ENCODE measurements around the gene NAXE. TPM values are rescaled to one million over a fixed set of nuclear protein-coding genes. Genes with fewer than 3 reads are reported as not detected.

The NAXE gene
- total RNA-seq, 1 donor from 2014 or later: 32.8 TPM

DNA sequence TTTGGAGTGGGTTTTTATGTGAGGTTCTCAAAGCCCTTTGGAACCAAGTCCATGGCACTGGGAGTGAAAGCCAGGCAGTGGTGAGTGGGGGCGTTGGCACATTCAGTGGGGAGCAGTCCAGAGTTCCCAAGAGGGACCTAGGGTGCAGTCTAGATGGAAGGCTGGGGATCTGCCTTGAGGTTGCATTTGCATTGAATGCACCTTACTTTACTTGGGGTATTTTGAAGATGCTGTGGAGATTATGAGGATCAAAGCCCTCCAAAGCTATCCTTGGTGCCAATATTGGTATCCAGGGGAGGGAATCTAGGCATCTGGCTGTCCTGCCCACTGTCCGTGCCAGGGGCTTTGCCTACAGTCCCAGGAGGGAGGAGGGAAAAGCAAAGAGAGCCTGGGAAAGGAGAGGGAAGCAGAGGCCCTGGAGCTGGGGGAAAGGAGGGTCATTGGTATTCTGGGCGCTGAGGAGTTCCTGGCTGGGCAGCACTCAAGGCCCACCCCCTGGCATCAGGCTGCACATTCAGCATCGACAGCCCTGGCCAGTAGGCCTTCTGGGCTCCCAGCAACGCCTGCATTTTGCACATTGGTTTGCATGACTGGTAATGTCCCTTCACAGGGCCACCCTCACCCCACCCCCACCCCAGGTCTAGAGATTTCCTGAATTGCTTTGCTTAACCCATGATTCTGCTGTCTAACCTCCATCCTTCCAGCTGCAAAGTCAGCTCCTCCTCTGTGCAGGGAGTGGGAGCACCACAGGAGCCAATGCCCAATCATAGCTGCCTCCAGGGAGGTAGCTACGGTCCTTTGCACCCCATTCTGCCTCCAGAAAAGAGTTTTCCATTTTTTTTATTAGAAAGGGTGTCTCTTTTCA, 49.5 kb downstream of the NAXE start:
- H3K4me2 ChIP-seq: peak overlapping the region; percentile 97
- H3K36me3 Mint-ChIP-seq: no peaks in the 10 kb centered on the region

DNA sequence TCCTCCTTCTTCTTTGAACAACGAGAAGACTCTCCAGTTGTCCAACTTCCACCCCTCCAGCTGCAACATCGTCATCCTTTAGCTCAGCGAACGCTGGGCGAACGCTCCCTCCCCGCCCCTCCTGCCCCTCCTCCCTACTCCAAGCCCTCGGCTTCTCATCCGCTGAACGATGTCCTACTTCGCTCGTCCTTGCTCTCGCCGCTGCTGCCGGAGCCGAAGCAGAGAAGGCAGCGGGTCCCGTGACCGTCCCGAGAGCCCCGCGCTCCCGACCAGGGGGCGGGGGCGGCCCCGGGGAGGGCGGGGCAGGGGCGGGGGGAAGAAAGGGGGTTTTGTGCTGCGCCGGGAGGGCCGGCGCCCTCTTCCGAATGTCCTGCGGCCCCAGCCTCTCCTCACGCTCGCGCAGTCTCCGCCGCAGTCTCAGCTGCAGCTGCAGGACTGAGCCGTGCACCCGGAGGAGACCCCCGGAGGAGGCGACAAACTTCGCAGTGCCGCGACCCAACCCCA, 50.2 kb downstream of the NAXE start, which contains the start of gene BCAN:
BCAN (plus strand) TSS at position 357 of the 504 bp plus-strand sequence. CDS start 3,938 bp downstream, outside the sequence.
- Mint-ChIP-seq H3K9me3 (no peaks in the 10 kb centered on the region), H3K4me3 (peak within 1 kb of the TSS; percentile 83), H3K4me1 (peaks cover 34% of the 10 kb centered on the region), H3K27me3 (ENCODE audit: insufficient read depth, low read depth) (peaks cover 38% of the 10 kb centered on the region), H3K36me3 (no peaks in the 10 kb centered on the region), H3K27ac (no peak within 1 kb of the TSS)
- peaks cover 35% of the 10 kb centered on the region for H3F3A ChIP-seq (ENCODE audit: low read depth)
- H3K27ac ChIP-seq: no peak within 1 kb of the TSS
- peaks cover 100% of the 10 kb centered on the region for H3K27me3 ChIP-seq
- H4K20me1 ChIP-seq (ENCODE audit: low read depth): peaks cover 48% of the 10 kb centered on the region
- H3K79me2 ChIP-seq (ENCODE audit: low read depth): no peaks in the 10 kb centered on the region
- H3K9ac ChIP-seq: no peak within 1 kb of the TSS
- H3K9me3 ChIP-seq (ENCODE audit: low read depth): no peaks in the 10 kb centered on the region
- peak; percentile 91 for DNase-seq (ENCODE audit: low spot score)
- peaks cover 15% of the 10 kb centered on the region for H3K4me1 ChIP-seq
- TF ChIP-seq, protein P1, sequence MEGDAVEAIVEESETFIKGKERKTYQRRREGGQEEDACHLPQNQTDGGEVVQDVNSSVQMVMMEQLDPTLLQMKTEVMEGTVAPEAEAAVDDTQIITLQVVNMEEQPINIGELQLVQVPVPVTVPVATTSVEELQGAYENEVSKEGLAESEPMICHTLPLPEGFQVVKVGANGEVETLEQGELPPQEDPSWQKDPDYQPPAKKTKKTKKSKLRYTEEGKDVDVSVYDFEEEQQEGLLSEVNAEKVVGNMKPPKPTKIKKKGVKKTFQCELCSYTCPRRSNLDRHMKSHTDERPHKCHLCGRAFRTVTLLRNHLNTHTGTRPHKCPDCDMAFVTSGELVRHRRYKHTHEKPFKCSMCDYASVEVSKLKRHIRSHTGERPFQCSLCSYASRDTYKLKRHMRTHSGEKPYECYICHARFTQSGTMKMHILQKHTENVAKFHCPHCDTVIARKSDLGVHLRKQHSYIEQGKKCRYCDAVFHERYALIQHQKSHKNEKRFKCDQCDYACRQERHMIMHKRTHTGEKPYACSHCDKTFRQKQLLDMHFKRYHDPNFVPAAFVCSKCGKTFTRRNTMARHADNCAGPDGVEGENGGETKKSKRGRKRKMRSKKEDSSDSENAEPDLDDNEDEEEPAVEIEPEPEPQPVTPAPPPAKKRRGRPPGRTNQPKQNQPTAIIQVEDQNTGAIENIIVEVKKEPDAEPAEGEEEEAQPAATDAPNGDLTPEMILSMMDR (IDR thresholded peaks at IDR 0.05): peak; percentile 14
- no peak for TF ChIP-seq EZH2phosphoT487 (IDR thresholded peaks at IDR 0.05)
- H3K4me2 ChIP-seq: peak within 1 kb of the TSS; percentile 97
- H2AFZ ChIP-seq (replicated peaks): peak within 1 kb of the TSS; percentile 4
- H3K36me3 ChIP-seq: no peaks in the 10 kb centered on the region
- peak within 1 kb of the TSS; percentile 51 for H3K4me3 ChIP-seq

More for the DNA sequence above, 49.5 kb downstream of the NAXE start:
- no peaks in the 10 kb centered on the region for H3K79me2 ChIP-seq (ENCODE audit: low read depth)
- H3K4me1 Mint-ChIP-seq: peaks cover 34% of the 10 kb centered on the region
- H3K9ac ChIP-seq: no peak overlapping the region
- H3F3A ChIP-seq (ENCODE audit: low read depth): peaks cover 35% of the 10 kb centered on the region
- H3K9me3 ChIP-seq (ENCODE audit: low read depth): no peaks in the 10 kb centered on the region
- H4K20me1 ChIP-seq (ENCODE audit: low read depth): peaks cover 47% of the 10 kb centered on the region
- no peak overlapping the region for H3K27ac ChIP-seq
- H3K36me3 ChIP-seq: no peaks in the 10 kb centered on the region
- peaks cover 40% of the 10 kb centered on the region for H3K27me3 Mint-ChIP-seq (ENCODE audit: insufficient read depth, low read depth)
- peak overlapping the region; percentile 4 for H2AFZ ChIP-seq (replicated peaks)
- peaks cover 15% of the 10 kb centered on the region for H3K4me1 ChIP-seq
- no peak for TF ChIP-seq EZH2 (IDR thresholded peaks at IDR 0.05)
- TF ChIP-seq EZH2phosphoT487 (IDR thresholded peaks at IDR 0.05): no peak
- TF ChIP-seq, protein P1 (IDR thresholded peaks at IDR 0.05): no peak
- H3K9me3 Mint-ChIP-seq: no peaks in the 10 kb centered on the region
- DNase-seq (ENCODE audit: low spot score): no peak
- peak overlapping the region; percentile 51 for H3K4me3 ChIP-seq
- H3K27me3 ChIP-seq: peaks cover 100% of the 10 kb centered on the region
- H3K27ac Mint-ChIP-seq: no peak overlapping the region
- peak overlapping the region; percentile 83 for H3K4me3 Mint-ChIP-seq

DNA sequence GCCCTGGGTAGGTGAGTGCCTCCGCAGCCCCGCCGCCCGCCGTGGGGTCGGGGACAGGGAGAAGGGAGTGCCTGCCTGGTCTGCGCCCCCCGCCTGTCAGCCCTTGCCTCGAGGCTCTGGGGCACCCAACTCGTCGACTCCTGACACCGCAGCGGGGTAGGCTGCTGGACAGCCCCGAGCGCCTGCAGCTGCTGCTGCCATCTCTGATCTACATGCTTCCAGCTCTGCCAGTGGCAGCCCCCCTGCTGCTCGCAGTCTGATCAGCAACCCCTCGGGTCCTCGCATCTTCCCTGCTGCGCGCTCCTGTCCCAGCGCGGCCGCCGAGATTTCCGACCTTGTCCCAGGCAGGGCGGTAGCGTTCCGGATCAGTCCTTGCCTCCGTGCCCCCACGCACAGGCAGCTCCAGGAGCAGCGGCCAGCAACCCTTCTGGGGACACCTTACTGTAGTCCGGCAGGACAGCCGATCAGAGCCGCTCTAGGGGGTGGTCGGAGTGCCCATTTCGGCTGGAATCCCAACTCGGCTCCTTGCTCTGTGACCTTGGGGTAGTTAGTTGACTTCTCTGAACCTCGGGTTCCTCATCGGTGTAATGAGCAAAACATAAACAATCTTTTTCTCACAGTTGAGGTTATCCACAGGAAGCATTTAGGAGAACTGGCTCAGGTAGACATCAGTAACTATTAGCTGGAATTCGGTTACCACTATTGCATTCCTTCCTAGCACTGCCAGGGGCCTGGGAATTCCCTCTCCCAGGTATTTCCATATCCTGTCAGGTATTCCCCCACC, 50.9 kb downstream of the NAXE start:
- peaks cover 34% of the 10 kb centered on the region for H3K4me1 Mint-ChIP-seq
- TF ChIP-seq EZH2phosphoT487 (IDR thresholded peaks at IDR 0.05) (peak; percentile 91), EZH2 (IDR thresholded peaks at IDR 0.05) (peak; percentile 88)
- TF ChIP-seq, protein P1 (IDR thresholded peaks at IDR 0.05): no peak
- no peaks in the 10 kb centered on the region for H3K79me2 ChIP-seq (ENCODE audit: low read depth)
- no peak overlapping the region for H3K27ac ChIP-seq
- no peaks in the 10 kb centered on the region for H3K36me3 Mint-ChIP-seq
- no peaks in the 10 kb centered on the region for H3K9me3 Mint-ChIP-seq
- no peak overlapping the region for H3K27ac Mint-ChIP-seq
- H3K4me2 ChIP-seq: peak overlapping the region; percentile 97
- DNase-seq (ENCODE audit: low spot score): peak; percentile 59
- peak overlapping the region; percentile 83 for H3K4me3 Mint-ChIP-seq
- H3K4me1 ChIP-seq: peaks cover 15% of the 10 kb centered on the region
- peak overlapping the region; percentile 4 for H2AFZ ChIP-seq (replicated peaks)
- peaks cover 48% of the 10 kb centered on the region for H4K20me1 ChIP-seq (ENCODE audit: low read depth)
- no peaks in the 10 kb centered on the region for H3K36me3 ChIP-seq
- peaks cover 35% of the 10 kb centered on the region for H3F3A ChIP-seq (ENCODE audit: low read depth)
- peaks cover 39% of the 10 kb centered on the region for H3K27me3 Mint-ChIP-seq (ENCODE audit: insufficient read depth, low read depth)
- H3K27me3 ChIP-seq: peaks cover 100% of the 10 kb centered on the region
- no peaks in the 10 kb centered on the region for H3K9me3 ChIP-seq (ENCODE audit: low read depth)
- H3K4me3 ChIP-seq: peak overlapping the region; percentile 51
- H3K9ac ChIP-seq: no peak overlapping the region

Measured in neural progenitor cell (in vitro differentiated cells).